ENCODE results near the gene FRS2. TPM values are rescaled to one million over a fixed set of nuclear protein-coding genes. Genes with fewer than 3 reads are reported as not detected.

Gene FRS2
- total RNA-seq, 1 experiment from 2014 or later: 28.1 TPM

DNA sequence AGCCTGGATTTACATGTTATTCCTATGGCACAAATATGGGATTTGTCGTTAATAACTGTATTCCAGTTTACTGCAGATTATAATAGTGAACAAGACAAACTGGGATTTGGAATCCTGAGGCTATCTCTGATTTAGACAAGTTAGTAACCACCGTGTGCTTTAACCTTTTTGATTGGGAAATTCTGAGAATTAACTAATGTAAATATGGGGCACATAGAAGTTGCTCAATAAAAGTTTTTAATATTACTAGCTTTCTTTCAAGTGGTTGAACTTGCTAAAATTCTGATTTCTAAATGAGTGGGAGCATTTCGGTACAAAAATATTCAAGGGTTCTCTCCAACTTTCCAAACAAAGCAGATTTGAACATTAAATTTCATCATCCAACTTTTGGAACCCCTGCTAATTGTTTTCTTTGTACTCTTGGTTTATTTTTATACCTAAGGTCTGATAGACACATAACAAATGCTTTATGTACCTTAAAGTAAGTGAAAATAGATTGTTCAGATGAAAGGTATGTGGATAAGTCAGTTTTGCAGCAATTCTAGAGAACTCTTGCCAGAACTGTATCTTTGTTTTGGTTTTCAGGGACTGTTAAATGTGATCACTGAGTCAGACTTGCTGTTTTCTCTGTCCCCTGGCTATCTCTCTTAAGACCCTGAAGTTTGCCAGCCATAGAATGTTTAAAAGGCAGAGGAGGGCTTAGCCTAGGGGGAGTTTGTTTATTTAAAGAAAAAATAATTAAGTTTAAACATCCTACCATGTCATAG, 57.5 kb downstream of the FRS2 start:
- intact Hi-C loops (cut with micrococcal nuclease): loop anchor here (5.0 kb wide), 1 partner anchor 40 kb away; no protein-coding TSS in a partner anchor
- TF ChIP-seq, protein P1, sequence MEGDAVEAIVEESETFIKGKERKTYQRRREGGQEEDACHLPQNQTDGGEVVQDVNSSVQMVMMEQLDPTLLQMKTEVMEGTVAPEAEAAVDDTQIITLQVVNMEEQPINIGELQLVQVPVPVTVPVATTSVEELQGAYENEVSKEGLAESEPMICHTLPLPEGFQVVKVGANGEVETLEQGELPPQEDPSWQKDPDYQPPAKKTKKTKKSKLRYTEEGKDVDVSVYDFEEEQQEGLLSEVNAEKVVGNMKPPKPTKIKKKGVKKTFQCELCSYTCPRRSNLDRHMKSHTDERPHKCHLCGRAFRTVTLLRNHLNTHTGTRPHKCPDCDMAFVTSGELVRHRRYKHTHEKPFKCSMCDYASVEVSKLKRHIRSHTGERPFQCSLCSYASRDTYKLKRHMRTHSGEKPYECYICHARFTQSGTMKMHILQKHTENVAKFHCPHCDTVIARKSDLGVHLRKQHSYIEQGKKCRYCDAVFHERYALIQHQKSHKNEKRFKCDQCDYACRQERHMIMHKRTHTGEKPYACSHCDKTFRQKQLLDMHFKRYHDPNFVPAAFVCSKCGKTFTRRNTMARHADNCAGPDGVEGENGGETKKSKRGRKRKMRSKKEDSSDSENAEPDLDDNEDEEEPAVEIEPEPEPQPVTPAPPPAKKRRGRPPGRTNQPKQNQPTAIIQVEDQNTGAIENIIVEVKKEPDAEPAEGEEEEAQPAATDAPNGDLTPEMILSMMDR (IDR thresholded peaks at IDR 0.05; ENCODE audit: unreplicated experiment): no peak
- Mint-ChIP-seq H3K9me3 (ENCODE audit: unreplicated experiment) (peaks cover 15% of the 10 kb centered on the region), H3K27me3 (ENCODE audit: insufficient read depth, unreplicated experiment) (no peaks in the 10 kb centered on the region), H3K27ac (ENCODE audit: low read depth, unreplicated experiment) (peak overlapping the region; percentile 4), H3K4me1 (ENCODE audit: insufficient read depth, unreplicated experiment) (peaks cover 20% of the 10 kb centered on the region), H3K36me3 (ENCODE audit: insufficient read depth, unreplicated experiment) (peaks cover 14% of the 10 kb centered on the region), H3K4me3 (ENCODE audit: unreplicated experiment) (no peak overlapping the region)
- CTCF ChIA-PET: interaction anchor here (1.0 kb wide), 1 partner anchor 24 kb away, joined by 3 read pairs; no protein-coding TSS in a partner anchor
- POLR2A ChIA-PET: interaction anchor here (0.9 to 2.5 kb wide), 6 partner anchors 10 to 57 kb away, joined by 3 to 11 read pairs (median 6); partner anchors contain the start of gene FRS2
- no TSS peak for BruUV-seq (replicated peaks)
- DNase-seq (ENCODE audit: unreplicated experiment): peak; percentile 51

DNA sequence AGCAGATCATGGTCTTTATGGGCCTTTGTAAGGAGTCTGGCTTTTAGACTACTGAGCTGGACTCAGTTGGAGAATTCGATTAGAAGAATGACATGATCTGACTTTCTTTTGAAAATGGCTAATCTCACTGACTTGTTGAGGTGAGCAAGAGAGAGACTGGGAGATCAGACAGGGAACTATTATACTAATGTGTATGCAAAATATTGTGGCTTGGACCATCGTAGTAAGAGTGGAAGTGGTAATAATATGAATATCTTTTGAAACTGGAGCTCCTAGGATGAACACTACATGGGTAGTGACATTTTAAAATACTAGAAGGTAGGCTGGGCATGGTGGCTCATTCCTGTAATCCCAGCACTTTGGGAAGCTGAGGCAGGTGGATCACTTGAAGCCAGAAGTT, 58.8 kb downstream of the FRS2 start:
- CTCF ChIA-PET: interaction anchor here (0.7 to 1.3 kb wide), 4 partner anchors 42 to 698 kb away, joined by 3 to 4 read pairs (median 3); no protein-coding TSS in a partner anchor
- DNase-seq (ENCODE audit: unreplicated experiment): no peak
- no peaks in the 10 kb centered on the region for H3K27me3 Mint-ChIP-seq (ENCODE audit: insufficient read depth, unreplicated experiment)
- peak overlapping the region; percentile 4 for H3K27ac Mint-ChIP-seq (ENCODE audit: low read depth, unreplicated experiment)
- intact Hi-C loops (cut with micrococcal nuclease): loop anchor here (5.0 kb wide), 1 partner anchor 38 kb away; no protein-coding TSS in a partner anchor
- H3K9me3 Mint-ChIP-seq (ENCODE audit: unreplicated experiment): peaks cover 7% of the 10 kb centered on the region
- no peak overlapping the region for H3K4me3 Mint-ChIP-seq (ENCODE audit: unreplicated experiment)
- no TSS peak for BruUV-seq (replicated peaks)
- TF ChIP-seq, protein P1 (IDR thresholded peaks at IDR 0.05; ENCODE audit: unreplicated experiment): no peak
- POLR2A ChIA-PET: interaction anchor here (0.7 to 2.5 kb wide), 7 partner anchors 14 to 140 kb away, joined by 3 to 11 read pairs (median 5); partner anchors contain the start of gene FRS2
- peaks cover 20% of the 10 kb centered on the region for H3K4me1 Mint-ChIP-seq (ENCODE audit: insufficient read depth, unreplicated experiment)
- peaks cover 14% of the 10 kb centered on the region for H3K36me3 Mint-ChIP-seq (ENCODE audit: insufficient read depth, unreplicated experiment)

DNA sequence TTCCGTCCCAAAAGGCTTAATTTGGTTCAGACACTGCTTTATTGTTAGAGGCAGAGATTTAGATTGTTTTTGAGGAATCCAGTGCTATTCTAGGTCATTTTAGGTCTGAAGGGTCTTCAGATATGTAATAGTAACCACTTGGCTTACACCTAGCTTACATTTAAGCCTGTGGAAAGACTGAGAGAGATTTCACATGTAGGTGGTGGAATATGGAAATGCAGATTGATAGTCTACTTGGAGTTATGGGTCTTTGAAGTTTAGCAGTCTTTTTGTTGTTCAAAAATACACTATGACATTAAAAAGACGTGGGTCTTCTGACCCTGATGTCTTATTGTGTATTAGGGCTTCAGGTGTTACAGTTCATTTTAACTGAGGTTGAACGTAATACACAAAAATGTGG, 63.7 kb downstream of the FRS2 start:
- no peaks in the 10 kb centered on the region for H3K27me3 Mint-ChIP-seq (ENCODE audit: insufficient read depth, unreplicated experiment)
- no peak for DNase-seq (ENCODE audit: unreplicated experiment)
- no peak overlapping the region for H3K4me3 Mint-ChIP-seq (ENCODE audit: unreplicated experiment)
- H3K4me1 Mint-ChIP-seq (ENCODE audit: insufficient read depth, unreplicated experiment): peaks cover 20% of the 10 kb centered on the region
- BruUV-seq (replicated peaks): no TSS peak
- ChIA-PET POLR2A (interaction anchor here (0.8 to 1.8 kb wide), 8 partner anchors 9 to 67 kb away, joined by 3 to 11 read pairs (median 4); partner anchors contain the start of gene FRS2), CTCF (interaction anchor here (1.1 to 1.2 kb wide), 2 partner anchors 21 to 37 kb away, joined by 3 to 8 read pairs; no protein-coding TSS in a partner anchor)
- intact Hi-C loops (cut with micrococcal nuclease): no loop called here
- no peaks in the 10 kb centered on the region for H3K9me3 Mint-ChIP-seq (ENCODE audit: unreplicated experiment)
- peak overlapping the region; percentile 95 for H3K27ac Mint-ChIP-seq (ENCODE audit: low read depth, unreplicated experiment)
- peaks cover 14% of the 10 kb centered on the region for H3K36me3 Mint-ChIP-seq (ENCODE audit: insufficient read depth, unreplicated experiment)
- TF ChIP-seq, protein P1 (IDR thresholded peaks at IDR 0.05; ENCODE audit: unreplicated experiment): no peak

DNA sequence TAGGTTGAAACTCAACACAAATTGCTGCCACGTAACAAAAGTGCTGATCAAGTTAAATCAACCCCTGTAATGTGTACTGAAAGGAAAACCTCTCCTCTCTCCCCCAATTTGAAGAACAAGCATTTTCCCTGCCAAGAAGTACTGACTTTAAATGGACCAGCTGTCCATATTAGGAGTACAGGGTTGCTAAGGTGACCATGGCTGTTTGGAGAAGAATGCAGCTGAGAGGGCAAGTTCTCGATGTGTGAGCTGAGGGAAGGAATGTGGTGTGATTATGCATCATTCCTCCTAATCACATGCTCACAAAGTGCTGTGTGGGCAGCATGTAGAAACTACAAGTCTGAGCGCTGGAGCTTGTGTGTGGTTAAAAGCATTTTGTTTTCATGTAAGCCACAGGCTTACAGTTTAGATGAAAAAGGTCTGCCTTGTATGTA, 64.2 kb downstream of the FRS2 start:
- CTCF ChIA-PET: interaction anchor here (1.1 to 1.2 kb wide), 2 partner anchors 20 to 37 kb away, joined by 3 to 8 read pairs; no protein-coding TSS in a partner anchor
- peak overlapping the region; percentile 95 for H3K27ac Mint-ChIP-seq (ENCODE audit: low read depth, unreplicated experiment)
- no TSS peak for BruUV-seq (replicated peaks)

More for the DNA sequence above, 64.2 kb downstream of the FRS2 start:
- Mint-ChIP-seq H3K9me3 (ENCODE audit: unreplicated experiment) (no peaks in the 10 kb centered on the region), H3K4me3 (ENCODE audit: unreplicated experiment) (peak overlapping the region; percentile 22), H3K4me1 (ENCODE audit: insufficient read depth, unreplicated experiment) (peaks cover 18% of the 10 kb centered on the region), H3K27me3 (ENCODE audit: insufficient read depth, unreplicated experiment) (no peaks in the 10 kb centered on the region), H3K36me3 (ENCODE audit: insufficient read depth, unreplicated experiment) (peaks cover 14% of the 10 kb centered on the region)
- peak; percentile 75 for DNase-seq (ENCODE audit: unreplicated experiment)
- POLR2A ChIA-PET: interaction anchor here (0.6 to 1.8 kb wide), 11 partner anchors 8 to 139 kb away, joined by 3 to 11 read pairs (median 3); partner anchors contain the start of gene FRS2
- TF ChIP-seq, protein P1 (IDR thresholded peaks at IDR 0.05; ENCODE audit: unreplicated experiment): no peak
- intact Hi-C loops (cut with micrococcal nuclease): no loop called here

Data from MCF 10A (cell line).